Loucy (cell line): ENCODE results near the gene PLXNB2.

ENCODE experiments used
- EZH2phosphoT487 ChIP-seq: fragments of 200-600 bp; IDR thresholded peaks from 2 replicates; pipeline ENCODE4 v1.6.1; 2018; ENCODE audit warnings: antibody characterized with exemption, mild to moderate bottlenecking, moderate library complexity, borderline replicate concordance
- TF ChIP-seq, protein P1 (sequence below): fragments of 200-600 bp; sonication (generic); conservative IDR thresholded peaks from 2 replicates; pipeline ENCODE4 v1.5.1; 2014; ENCODE audit warnings: mild to moderate bottlenecking, antibody characterized with exemption, low read length

- TF ChIP-seq, protein P1, sequence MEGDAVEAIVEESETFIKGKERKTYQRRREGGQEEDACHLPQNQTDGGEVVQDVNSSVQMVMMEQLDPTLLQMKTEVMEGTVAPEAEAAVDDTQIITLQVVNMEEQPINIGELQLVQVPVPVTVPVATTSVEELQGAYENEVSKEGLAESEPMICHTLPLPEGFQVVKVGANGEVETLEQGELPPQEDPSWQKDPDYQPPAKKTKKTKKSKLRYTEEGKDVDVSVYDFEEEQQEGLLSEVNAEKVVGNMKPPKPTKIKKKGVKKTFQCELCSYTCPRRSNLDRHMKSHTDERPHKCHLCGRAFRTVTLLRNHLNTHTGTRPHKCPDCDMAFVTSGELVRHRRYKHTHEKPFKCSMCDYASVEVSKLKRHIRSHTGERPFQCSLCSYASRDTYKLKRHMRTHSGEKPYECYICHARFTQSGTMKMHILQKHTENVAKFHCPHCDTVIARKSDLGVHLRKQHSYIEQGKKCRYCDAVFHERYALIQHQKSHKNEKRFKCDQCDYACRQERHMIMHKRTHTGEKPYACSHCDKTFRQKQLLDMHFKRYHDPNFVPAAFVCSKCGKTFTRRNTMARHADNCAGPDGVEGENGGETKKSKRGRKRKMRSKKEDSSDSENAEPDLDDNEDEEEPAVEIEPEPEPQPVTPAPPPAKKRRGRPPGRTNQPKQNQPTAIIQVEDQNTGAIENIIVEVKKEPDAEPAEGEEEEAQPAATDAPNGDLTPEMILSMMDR, result no peak
- no peak for TF ChIP-seq EZH2phosphoT487
Measured at GRCh38 chr22:50272044-50272802, 35.2 kb downstream of the PLXNB2 start.
